ENCODE measurements around the gene CSNK1A1L. TPM values are rescaled to one million over a fixed set of nuclear protein-coding genes. Genes with fewer than 3 reads are reported as not detected.

CSNK1A1L gene
- polyA plus RNA-seq, 1 donor: 0.10 TPM

- no peak for DNase-seq (ENCODE audit: low read depth)
Observed at GRCh38 chr13:37107456-37107855, 2.0 kb upstream of the CSNK1A1L start.

- no peak for DNase-seq (ENCODE audit: low read depth)
Observed at GRCh38 chr13:37106642-37107041, 1.2 kb upstream of the CSNK1A1L start.

GRCh38 chr13:37102896-37103295 is 2.6 kb downstream of the CSNK1A1L start:
- DNase-seq (ENCODE audit: low read depth): no peak

- no peak for DNase-seq (ENCODE audit: low read depth)
Observed at GRCh38 chr13:37101201-37101600, 4.3 kb downstream of the CSNK1A1L start.

- DNase-seq (ENCODE audit: low read depth): peak; percentile 92
Observed at GRCh38 chr13:37100731-37101130, 4.7 kb downstream of the CSNK1A1L start.

GRCh38 chr13:37097076-37097475 is 8.4 kb downstream of the CSNK1A1L start:
- DNase-seq (ENCODE audit: low read depth): no peak

GRCh38 chr13:37094840-37095239 is 10.6 kb downstream of the CSNK1A1L start:
- no peak for DNase-seq (ENCODE audit: low read depth)

GRCh38 chr13:37094099-37094498 is 11.4 kb downstream of the CSNK1A1L start:
- DNase-seq (ENCODE audit: low read depth): no peak

GRCh38 chr13:37091835-37092234 is 13.6 kb downstream of the CSNK1A1L start:
- no peak for DNase-seq (ENCODE audit: low read depth)

GRCh38 chr13:37090912-37091311 is 14.6 kb downstream of the CSNK1A1L start:
- DNase-seq (ENCODE audit: low read depth): no peak

- DNase-seq (ENCODE audit: low read depth): no peak
Observed at GRCh38 chr13:37089495-37089894, 16.0 kb downstream of the CSNK1A1L start.

GRCh38 chr13:37087486-37087885 is 18.0 kb downstream of the CSNK1A1L start:
- no peak for DNase-seq (ENCODE audit: low read depth)

- DNase-seq (ENCODE audit: low read depth): peak; percentile 49
Observed at GRCh38 chr13:37085606-37086005, 19.9 kb downstream of the CSNK1A1L start.

- DNase-seq (ENCODE audit: low read depth): no peak
Observed at GRCh38 chr13:37076818-37077217, 28.6 kb downstream of the CSNK1A1L start.

GRCh38 chr13:37075164-37075563 is 30.3 kb downstream of the CSNK1A1L start:
- no peak for DNase-seq (ENCODE audit: low read depth)

- DNase-seq (ENCODE audit: low read depth): peak; percentile 43
Observed at GRCh38 chr13:37074703-37075102, 30.8 kb downstream of the CSNK1A1L start.

- no peak for DNase-seq (ENCODE audit: low read depth)
Observed at GRCh38 chr13:37072024-37072423, 33.4 kb downstream of the CSNK1A1L start.

GRCh38 chr13:37070956-37071355 is 34.5 kb downstream of the CSNK1A1L start:
- no peak for DNase-seq (ENCODE audit: low read depth)

GRCh38 chr13:37070145-37070695 is 35.2 kb downstream of the CSNK1A1L start:
- no peak for DNase-seq (ENCODE audit: low read depth)

- no peak for DNase-seq (ENCODE audit: low read depth)
Observed at GRCh38 chr13:37069597-37070103, 35.8 kb downstream of the CSNK1A1L start.

GRCh38 chr13:37068962-37069361 is 36.5 kb downstream of the CSNK1A1L start:
- DNase-seq (ENCODE audit: low read depth): no peak

- DNase-seq (ENCODE audit: low read depth): no peak
Observed at GRCh38 chr13:37067874-37068273, 37.6 kb downstream of the CSNK1A1L start.

- no peak for DNase-seq (ENCODE audit: low read depth)
Observed at GRCh38 chr13:37065890-37066526, 39.5 kb downstream of the CSNK1A1L start.

- DNase-seq (ENCODE audit: low read depth): no peak
Observed at GRCh38 chr13:37059848-37060192, 45.6 kb downstream of the CSNK1A1L start.

Measured in forelimb muscle (tissue), 1 donor.